T-cell (primary cell): ENCODE measurements around the gene SIX2. TPM values are rescaled to one million over a fixed set of nuclear protein-coding genes. Genes with fewer than 3 reads are reported as not detected.
"Not testable (repeated sequence)": the region's sequence is repeated elsewhere in the genome, so short reads cannot be mapped to it uniquely, and the experiment has no call there.

Experiments used
- ATAC-seq, 4 experiments: fragments of 200-7000 bp in 3 of 4; fragments of 150-1000 bp in 1 of 4; cut with Tn5 transposase; replicated peaks in 1 of 4; 1 replicate in 3 of 4; 2 replicates in 1 of 4; pipeline ENCODE4 v1.10.0; 2021; ENCODE audit warnings: moderate library complexity in 3 of 4, mild to moderate bottlenecking in 2 of 4, moderate number of reproducible peaks in 1 of 4
- CTCF ChIA-PET, 2 donors: fragments of 300-600 bp; sonication (Branson Sonifier 250); formaldehyde crosslinking; loops; one replicate each; lab custom pipeline; 2022; ENCODE audit warnings: antibody characterized with exemption in 2 of 2; lab: Charles Lee
- POLR2A ChIA-PET, 2 donors: fragments of 300-600 bp; sonication (Branson Sonifier 250); formaldehyde crosslinking; loops; one replicate each; lab custom pipeline; 2022; ENCODE audit warnings: antibody characterized with exemption in 2 of 2; lab: Charles Lee
- DNase-seq, 35 experiments: peaks; one replicate each; pipeline versions ENCODE4 v3.0.0 to v3.0.0-alpha.2; 2013 to 2023
- H3K27ac ChIP-seq: one replicate; pipeline ENCODE4 v1.5.1; 2013; ENCODE audit warnings: low read length
- H3K27me3 ChIP-seq, 2 experiments: replicated peaks in 1 of 2; 1 replicate in 1 of 2; 2 replicates in 1 of 2; pipeline versions ENCODE4 v1.6.1 to v1.7.0; 2013; ENCODE audit warnings: low read length in 1 of 2, mixed read lengths in 1 of 2; ENCODE audit not compliant: control insufficient read depth in 2 of 2, insufficient read depth in 2 of 2; ENCODE audit errors: extremely low read depth in 1 of 2
- H3K36me3 ChIP-seq, 2 donors: 1 replicate in 1 of 2; 2 replicates in 1 of 2; pipeline versions ENCODE4 v1.6.1 to v1.7.0; 2013; ENCODE audit warnings: low read length in 1 of 2; ENCODE audit not compliant: control insufficient read depth in 2 of 2, insufficient read depth in 1 of 2; ENCODE audit errors: extremely low read depth in 1 of 2
- H3K4me1 ChIP-seq, 2 experiments: 1 replicate in 1 of 2; 2 replicates in 1 of 2; pipeline versions ENCODE4 v1.6.1 to v1.7.0; 2013; ENCODE audit warnings: low read length in 2 of 2, mixed read lengths in 1 of 2; ENCODE audit not compliant: insufficient read depth in 2 of 2, control insufficient read depth in 1 of 2; ENCODE audit errors: extremely low read depth in 1 of 2
- H3K4me3 ChIP-seq, 2 donors: 1 replicate in 1 of 2; 2 replicates in 1 of 2; pipeline versions ENCODE4 v1.5.1 to v1.7.0; 2013; ENCODE audit warnings: mild to moderate bottlenecking in 2 of 2, low read length in 1 of 2, moderate library complexity in 1 of 2; ENCODE audit not compliant: control insufficient read depth in 1 of 2; ENCODE audit errors: extremely low read depth in 1 of 2
- H3K9me3 ChIP-seq: 2 replicates; pipeline ENCODE4 v1.7.0; 2013
- H3K27ac Mint-ChIP-seq, 2 donors: one replicate each; pipeline ENCODE4 v1.8.0; 2020 to 2021; ENCODE audit warnings: mild to moderate bottlenecking in 2 of 2, mixed read lengths in 2 of 2
- H3K27me3 Mint-ChIP-seq, 2 donors: one replicate each; pipeline ENCODE4 v1.8.0; 2021 to 2022; ENCODE audit warnings: mixed read lengths in 2 of 2
- H3K36me3 Mint-ChIP-seq: one replicate; pipeline ENCODE4 v1.8.0; 2021; ENCODE audit warnings: mixed read lengths
- H3K4me1 Mint-ChIP-seq, 3 donors: one replicate each; pipeline ENCODE4 v1.8.0; 2020 to 2022; ENCODE audit warnings: mixed read lengths in 3 of 3, mild to moderate bottlenecking in 1 of 3
- H3K4me3 Mint-ChIP-seq, 3 donors: one replicate each; pipeline ENCODE4 v1.8.0; 2020 to 2022; ENCODE audit warnings: mild to moderate bottlenecking in 3 of 3, mixed read lengths in 3 of 3, moderate library complexity in 3 of 3
- H3K9me3 Mint-ChIP-seq, 3 donors: one replicate each; pipeline ENCODE4 v1.8.0; 2020 to 2022; ENCODE audit warnings: mixed read lengths in 3 of 3
- WGBS: methylation state at CpG from one replicate; pipeline ENCODE4 v1.1.5; 2013; ENCODE audit warnings: missing lambda C conversion rate; ENCODE audit not compliant: insufficient coverage; 5-methylcytosine and 5-hydroxymethylcytosine counted together
- total RNA-seq, 35 experiments: library from RNA in 6 of 35; stranded (reverse) in 6 of 35; fragments of 120-200 nt in 1 of 35; gene quantifications; one replicate each; pipeline versions ENCODE4 v1.2.1 to v1.2.4 and lab custom pipeline; 2013 to 2026

The SIX2 gene
- total RNA-seq, 5 donors from 2014 or later (not counting 1 experiment from before 2014, with no cell fraction given) = not detected

- 83% methylated on average over 2 of the region's 5 CpGs for WGBS
- POLR2A ChIA-PET, CTCF ChIA-PET, H3K36me3 ChIP-seq, ATAC-seq, H3K9me3 ChIP-seq, H3K4me1 ChIP-seq, H3K4me3 ChIP-seq, H3K27ac ChIP-seq, H3K27me3 ChIP-seq, DNase-seq, H3K27ac Mint-ChIP-seq, H3K36me3 Mint-ChIP-seq, H3K4me3 Mint-ChIP-seq, H3K4me1 Mint-ChIP-seq, H3K9me3 Mint-ChIP-seq: not testable (repeated sequence)
- peaks cover 10 to 19% of the 10 kb centered on the region in 2 donors for H3K27me3 Mint-ChIP-seq
Measured at GRCh38 chr2:45038861-45039260, 29.6 kb upstream of the SIX2 start.

DNA sequence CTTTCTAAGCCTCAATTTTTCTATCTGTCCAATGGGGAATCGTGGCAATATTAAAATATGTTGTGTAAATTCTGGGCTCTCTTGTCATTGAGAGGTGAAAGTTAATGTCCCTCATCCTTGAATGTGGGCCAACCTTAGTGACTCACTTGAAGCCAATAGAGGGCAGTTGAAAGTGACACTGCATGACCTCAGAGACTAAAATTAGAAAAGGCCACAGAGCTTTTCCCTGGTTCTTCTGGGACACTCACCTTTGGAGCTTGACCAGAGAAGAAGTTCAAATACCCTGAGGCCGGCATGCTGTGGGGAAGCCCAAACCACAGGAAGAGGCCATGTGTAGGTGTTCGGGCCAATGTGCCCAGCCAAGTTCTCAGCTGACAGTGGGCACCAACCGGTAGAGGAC is 24.1 kb upstream of the SIX2 start:
- peaks cover 13 to 21% of the 10 kb centered on the region in 2 donors for H3K27me3 Mint-ChIP-seq
- no peak for ATAC-seq
- Histone ChIP-seq H3K27me3 (peaks cover 0 to 11% of the 10 kb centered on the region in 2 experiments), H3K4me3 (no peak overlapping the region), H3K4me1 (no peaks in the 10 kb centered on the region), H3K9me3 (no peaks in the 10 kb centered on the region), H3K27ac (no peak overlapping the region), H3K36me3 (no peaks in the 10 kb centered on the region)
- H3K9me3 Mint-ChIP-seq = no peaks in the 10 kb centered on the region
- 40% methylated on average over 1 of the region's 4 CpGs for WGBS
- no peak overlapping the region for H3K27ac Mint-ChIP-seq
- no peaks in the 10 kb centered on the region for H3K36me3 Mint-ChIP-seq
- no peaks in the 10 kb centered on the region for H3K4me1 Mint-ChIP-seq
- ChIA-PET CTCF (no interaction called here), POLR2A (no interaction called here)
- no peak overlapping the region for H3K4me3 Mint-ChIP-seq
- DNase-seq = no peak

DNA sequence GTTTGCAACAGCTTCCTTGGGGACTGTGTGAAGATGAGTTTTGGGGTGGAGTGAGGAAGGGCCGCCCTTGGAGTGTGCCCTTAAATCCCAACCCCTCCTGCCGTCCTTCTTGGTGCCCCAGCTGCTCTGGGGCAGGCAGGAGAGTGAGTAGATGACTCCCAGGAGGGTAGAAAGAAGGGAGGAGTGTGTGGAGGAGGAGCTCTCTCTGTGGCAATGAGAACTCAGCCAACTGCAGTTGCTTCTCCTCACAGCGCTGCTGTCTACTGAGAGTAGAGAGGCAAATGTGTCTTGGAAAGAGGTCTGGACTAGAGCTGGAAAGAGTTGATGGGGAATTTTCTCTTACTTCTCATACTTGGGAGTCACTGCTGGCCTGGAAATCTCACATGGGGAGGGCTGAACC is 21.8 kb upstream of the SIX2 start:
- Histone ChIP-seq H3K27me3 (peaks cover 0 to 14% of the 10 kb centered on the region in 2 experiments), H3K4me3 (no peak overlapping the region), H3K27ac (no peak overlapping the region), H3K9me3 (no peaks in the 10 kb centered on the region), H3K36me3 (no peaks in the 10 kb centered on the region), H3K4me1 (no peaks in the 10 kb centered on the region)
- H3K27ac Mint-ChIP-seq = no peak overlapping the region
- DNase-seq (no peak), ATAC-seq (no peak)
- CTCF ChIA-PET = no interaction called here
- no peaks in the 10 kb centered on the region for H3K36me3 Mint-ChIP-seq
- H3K27me3 Mint-ChIP-seq = peaks cover 16 to 21% of the 10 kb centered on the region in 2 donors
- POLR2A ChIA-PET = no interaction called here
- WGBS = 60% methylated on average over 1 of the region's 3 CpGs
- no peaks in the 10 kb centered on the region for H3K9me3 Mint-ChIP-seq
- H3K4me1 Mint-ChIP-seq = no peaks in the 10 kb centered on the region
- H3K4me3 Mint-ChIP-seq = no peak overlapping the region

- DNase-seq (no peak), ATAC-seq (no peak)
- no peak overlapping the region for H3K27ac Mint-ChIP-seq
- no peaks in the 10 kb centered on the region for H3K36me3 Mint-ChIP-seq
- peaks cover 18 to 21% of the 10 kb centered on the region in 2 donors for H3K27me3 Mint-ChIP-seq
- Histone ChIP-seq H3K4me1 (no peaks in the 10 kb centered on the region), H3K9me3 (no peaks in the 10 kb centered on the region), H3K27ac (no peak overlapping the region), H3K4me3 (no peak overlapping the region), H3K27me3 (peaks cover 0 to 14% of the 10 kb centered on the region in 2 experiments), H3K36me3 (no peaks in the 10 kb centered on the region)
- CTCF ChIA-PET = no interaction called here
- H3K4me1 Mint-ChIP-seq = no peaks in the 10 kb centered on the region
- H3K4me3 Mint-ChIP-seq = no peak overlapping the region
- 71% methylated on average over 1 of the region's 4 CpGs for WGBS
- POLR2A ChIA-PET = no interaction called here
- no peaks in the 10 kb centered on the region for H3K9me3 Mint-ChIP-seq
Measured at GRCh38 chr2:45030553-45030952, 21.3 kb upstream of the SIX2 start.

- Histone ChIP-seq H3K4me3 (no peak overlapping the region), H3K9me3 (no peaks in the 10 kb centered on the region), H3K36me3 (no peaks in the 10 kb centered on the region), H3K4me1 (no peaks in the 10 kb centered on the region), H3K27me3 (peaks cover 0 to 18% of the 10 kb centered on the region in 2 experiments), H3K27ac (no peak overlapping the region)
- 50% methylated on average over 1 of the region's 6 CpGs for WGBS
- CTCF ChIA-PET = no interaction called here
- DNase-seq (no peak), ATAC-seq (no peak)
- POLR2A ChIA-PET = no interaction called here
- Mint-ChIP-seq H3K36me3 (no peaks in the 10 kb centered on the region), H3K4me3 (no peak overlapping the region), H3K9me3 (no peaks in the 10 kb centered on the region), H3K27me3 (peaks cover 22% of the 10 kb centered on the region in 2 donors), H3K4me1 (no peaks in the 10 kb centered on the region), H3K27ac (no peak overlapping the region)
Measured at GRCh38 chr2:45029215-45029614, 20.0 kb upstream of the SIX2 start.

DNA sequence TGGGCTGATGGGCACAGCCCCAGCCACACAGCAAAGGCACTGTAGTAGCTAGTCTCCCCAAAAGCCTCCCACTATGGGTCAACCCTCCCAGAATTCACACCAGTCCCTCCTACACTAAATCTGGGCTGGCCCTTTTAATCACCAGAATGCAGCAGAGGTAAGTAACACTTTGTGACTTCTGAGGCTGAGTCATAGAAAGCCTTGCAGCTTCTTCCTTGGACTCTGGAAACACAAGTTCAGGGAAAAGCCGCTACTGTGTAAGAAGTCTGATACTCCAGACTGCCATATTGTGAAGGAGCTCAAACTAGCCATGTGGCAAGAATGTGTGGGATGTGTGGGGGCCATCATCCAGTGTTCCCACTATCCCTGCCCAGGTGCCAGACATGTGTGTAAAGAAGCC is 19.0 kb upstream of the SIX2 start:
- H3K36me3 Mint-ChIP-seq = no peaks in the 10 kb centered on the region
- POLR2A ChIA-PET = no interaction called here
- DNase-seq (no peak), ATAC-seq (no peak)
- H3K4me3 Mint-ChIP-seq = no peak overlapping the region
- H3K9me3 Mint-ChIP-seq = no peaks in the 10 kb centered on the region
- no peaks in the 10 kb centered on the region for H3K4me1 ChIP-seq
- no peaks in the 10 kb centered on the region for H3K36me3 ChIP-seq
- no peaks in the 10 kb centered on the region for H3K4me1 Mint-ChIP-seq
- H3K27ac ChIP-seq = no peak overlapping the region
- no peak overlapping the region for H3K4me3 ChIP-seq
- H3K27me3 ChIP-seq = peaks cover 0 to 21% of the 10 kb centered on the region in 2 experiments
- H3K9me3 ChIP-seq = no peaks in the 10 kb centered on the region
- WGBS = 86% methylated on average over 1 of the region's 1 CpG
- CTCF ChIA-PET = no interaction called here
- H3K27me3 Mint-ChIP-seq = peaks cover 18 to 20% of the 10 kb centered on the region in 2 donors
- H3K27ac Mint-ChIP-seq = no peak overlapping the region

DNA sequence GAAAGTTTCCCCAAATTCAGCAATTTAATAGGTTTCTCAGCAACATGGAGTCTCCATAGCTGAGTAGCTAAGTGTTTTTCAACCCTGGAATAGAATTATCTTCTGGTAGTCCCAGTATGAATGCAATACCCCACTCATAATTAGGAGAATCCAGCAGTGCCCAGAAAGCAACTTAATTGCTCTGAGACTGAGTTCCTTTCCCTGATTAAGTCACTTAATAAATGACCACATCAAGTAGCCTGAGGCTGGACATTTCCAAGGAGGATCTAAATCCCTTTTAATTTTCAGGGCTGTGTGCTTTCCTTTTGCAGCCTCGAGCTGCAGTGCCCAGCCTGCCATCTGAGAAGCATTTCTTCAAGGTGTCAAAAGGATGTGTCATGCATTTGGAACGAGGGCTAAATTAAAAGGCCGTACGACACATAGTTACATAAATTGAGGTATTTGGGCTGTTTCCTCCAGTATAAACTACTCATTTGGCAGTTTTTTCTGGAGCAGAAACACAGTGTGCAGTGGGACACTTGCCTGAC is 17.7 kb upstream of the SIX2 start:
- Histone ChIP-seq H3K27ac (no peak overlapping the region), H3K36me3 (no peaks in the 10 kb centered on the region), H3K4me1 (no peaks in the 10 kb centered on the region), H3K4me3 (no peak overlapping the region), H3K9me3 (no peaks in the 10 kb centered on the region), H3K27me3 (peaks cover 0 to 21% of the 10 kb centered on the region in 2 experiments)
- ATAC-seq (no peak), DNase-seq (no peak)
- Mint-ChIP-seq H3K9me3 (no peaks in the 10 kb centered on the region), H3K27me3 (peaks cover 23 to 26% of the 10 kb centered on the region in 2 donors), H3K36me3 (no peaks in the 10 kb centered on the region), H3K4me1 (no peaks in the 10 kb centered on the region), H3K27ac (no peak overlapping the region), H3K4me3 (no peak overlapping the region)
- ChIA-PET POLR2A (no interaction called here), CTCF (no interaction called here)
- 100% methylated on average over 2 of the region's 4 CpGs for WGBS
